GM21390 (cell line): ENCODE results near the gene CCDC192.

Experiments
- ATAC-seq: cut with Tn5 transposase; IDR thresholded peaks from one replicate; pipeline ENCODE4 v1.9.1; 2021; ENCODE audit not compliant: unreplicated experiment

CCDC192 gene

DNA sequence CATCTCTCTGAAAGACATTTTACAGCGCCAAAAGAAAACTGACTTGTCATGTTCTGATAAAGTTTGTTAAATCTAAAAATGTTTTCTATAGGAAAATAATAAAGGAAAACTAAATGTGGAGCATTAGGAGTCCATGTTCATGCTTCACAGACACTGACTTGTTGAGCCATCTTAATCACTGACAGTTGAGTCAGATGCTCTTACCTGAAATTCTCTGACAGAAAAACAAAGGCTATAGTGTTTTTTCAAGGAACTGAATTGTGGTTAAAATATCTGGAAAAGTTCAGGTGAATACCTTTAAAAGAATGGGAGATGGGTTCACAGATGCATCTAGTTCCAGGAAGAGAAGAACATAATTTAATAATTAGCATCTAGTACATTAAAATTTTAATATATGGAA lies 266.9 kb downstream of the CCDC192 start:
- ATAC-seq: no peak

DNA sequence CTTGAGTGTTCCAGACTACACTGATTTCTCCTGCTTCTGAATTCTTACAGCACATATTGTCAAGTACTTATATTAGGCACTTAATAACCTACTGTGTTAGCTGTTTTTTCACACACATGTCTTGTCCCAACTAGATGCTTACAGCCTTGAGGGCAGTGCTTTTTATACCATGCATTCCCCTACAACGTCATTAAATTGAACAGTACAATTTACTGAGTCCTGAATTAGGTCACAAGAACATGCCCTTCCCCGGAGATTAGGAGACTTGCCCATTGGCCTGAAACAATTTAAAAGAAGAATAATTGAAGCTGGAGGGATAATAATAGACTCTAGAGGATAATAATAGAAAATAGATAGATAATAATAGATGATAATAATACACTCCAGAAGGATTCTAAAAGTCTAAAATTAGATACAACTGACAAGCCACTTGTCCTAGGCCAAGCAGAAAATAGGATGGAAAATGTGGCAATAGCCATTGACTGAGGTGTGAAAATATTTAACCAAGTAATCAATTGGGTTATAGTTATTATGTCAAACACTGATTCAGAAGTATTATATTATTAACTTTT lies 267.7 kb downstream of the CCDC192 start:
- ATAC-seq: no peak

DNA sequence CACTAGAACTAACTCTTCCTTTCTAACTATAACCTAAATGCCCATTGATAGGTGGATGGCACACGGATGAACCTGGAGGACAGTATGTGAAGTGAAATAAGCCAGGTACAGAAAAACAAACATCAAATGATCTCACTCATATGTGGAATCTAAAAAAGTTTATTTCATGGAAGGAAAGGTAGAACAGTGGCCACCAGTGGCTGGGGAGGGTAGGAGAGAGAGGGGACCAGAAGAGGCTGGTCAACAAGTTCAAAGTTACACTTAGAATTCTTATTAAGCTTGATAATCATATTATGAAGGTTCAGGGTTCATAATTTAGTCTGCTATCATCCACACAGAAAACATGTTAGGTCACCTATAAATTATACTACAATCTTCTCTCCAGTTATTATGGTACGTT lies 272.8 kb downstream of the CCDC192 start:
- ATAC-seq: no peak

DNA sequence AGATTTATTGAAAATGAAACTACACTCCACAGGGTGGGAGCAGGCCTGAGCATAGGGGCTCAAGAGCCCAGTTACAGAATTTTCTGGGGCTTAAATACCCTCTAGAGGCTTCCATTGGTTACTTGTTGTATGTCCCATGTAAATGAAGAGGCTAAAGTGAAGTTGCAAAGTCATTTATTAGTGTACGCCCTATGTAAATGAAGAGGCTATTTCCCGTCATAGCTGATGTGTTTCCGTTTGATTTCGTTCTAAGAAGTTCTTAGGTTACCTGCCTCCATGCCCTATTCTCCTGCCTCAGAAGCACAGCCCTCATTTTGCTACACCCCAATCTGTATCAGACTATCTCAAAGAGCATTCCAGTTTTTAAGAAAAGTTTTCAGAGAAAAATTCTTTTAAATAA lies 273.3 kb downstream of the CCDC192 start:
- ATAC-seq: no peak

DNA sequence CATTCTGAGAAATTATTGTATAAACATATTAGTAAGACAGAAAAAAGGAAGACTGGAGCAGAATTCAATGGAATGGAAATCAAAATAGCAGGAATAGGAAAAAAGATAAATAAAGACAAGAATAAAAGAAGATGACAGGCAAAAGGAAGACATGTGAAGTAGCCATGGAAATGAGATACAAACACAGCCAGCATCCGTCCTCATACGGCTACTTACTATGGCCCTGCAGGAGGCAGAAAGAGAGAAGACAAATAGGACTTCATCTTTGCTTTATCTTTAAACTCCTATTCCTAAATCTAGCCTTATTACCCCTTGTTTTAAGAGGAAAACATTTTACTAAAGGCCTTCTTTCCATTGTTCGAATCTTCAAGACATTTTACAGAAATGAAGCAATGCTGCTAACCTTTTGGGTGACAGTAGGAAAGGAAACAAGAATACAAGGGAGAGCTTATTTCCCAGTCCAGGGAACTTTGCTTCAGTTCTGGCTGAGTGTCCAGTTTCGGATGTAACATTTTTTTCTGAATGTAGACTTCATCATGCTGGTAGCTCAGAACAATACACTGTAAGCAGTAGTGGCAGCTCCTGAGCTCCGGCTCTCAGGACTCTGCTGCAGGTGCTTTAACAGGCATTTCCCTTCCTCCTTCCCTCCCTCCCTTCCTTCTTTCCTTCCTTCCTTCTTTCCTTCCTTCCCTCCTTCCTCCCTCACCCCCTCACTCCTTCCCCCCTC lies 274.0 kb downstream of the CCDC192 start:
- no peak for ATAC-seq

DNA sequence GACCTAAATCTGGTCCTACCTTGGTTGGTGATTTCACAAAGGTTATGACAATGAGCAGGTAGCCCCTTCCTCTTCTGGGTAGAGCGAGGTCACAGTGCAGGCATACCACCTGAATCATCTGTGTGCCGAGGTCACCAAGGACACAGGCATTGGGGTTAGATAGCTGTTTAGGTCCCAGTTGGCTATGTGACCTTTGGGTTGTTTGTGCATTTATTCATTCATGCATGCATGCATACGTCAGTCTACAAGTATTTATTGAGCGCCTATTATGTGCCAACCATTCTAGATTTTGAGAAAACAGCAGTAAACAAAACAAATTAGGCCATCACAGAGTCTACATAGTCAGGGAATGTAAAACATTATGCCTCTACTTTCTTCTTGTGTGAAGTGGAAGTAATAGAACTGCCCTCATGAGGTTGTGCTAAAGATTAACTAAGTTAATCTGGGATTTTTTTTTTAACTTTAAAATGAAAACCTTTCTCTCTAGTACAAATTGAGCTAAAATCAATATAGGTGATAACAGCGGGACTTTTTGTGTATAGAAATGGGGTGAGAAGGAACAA lies 275.6 kb downstream of the CCDC192 start:
- no peak for ATAC-seq

DNA sequence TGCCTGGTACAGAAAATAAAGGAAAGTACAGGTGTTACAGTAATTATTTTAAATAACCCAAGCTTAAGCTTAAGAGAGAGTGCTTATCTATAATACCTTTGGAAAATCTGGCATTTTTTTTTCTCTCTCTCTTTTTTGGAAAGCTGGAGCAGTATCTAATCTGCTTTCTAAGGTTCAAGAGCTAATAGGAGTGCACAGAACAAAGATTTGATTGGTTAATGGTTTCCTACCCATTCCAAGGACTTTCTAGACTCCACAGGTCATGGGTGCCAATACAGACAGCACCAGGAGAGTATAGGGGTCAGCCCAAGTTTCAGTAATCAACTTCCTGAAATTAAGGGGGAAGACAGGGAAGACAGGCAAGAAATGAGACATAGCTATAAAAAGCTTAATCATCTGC lies 276.3 kb downstream of the CCDC192 start:
- ATAC-seq: no peak

DNA sequence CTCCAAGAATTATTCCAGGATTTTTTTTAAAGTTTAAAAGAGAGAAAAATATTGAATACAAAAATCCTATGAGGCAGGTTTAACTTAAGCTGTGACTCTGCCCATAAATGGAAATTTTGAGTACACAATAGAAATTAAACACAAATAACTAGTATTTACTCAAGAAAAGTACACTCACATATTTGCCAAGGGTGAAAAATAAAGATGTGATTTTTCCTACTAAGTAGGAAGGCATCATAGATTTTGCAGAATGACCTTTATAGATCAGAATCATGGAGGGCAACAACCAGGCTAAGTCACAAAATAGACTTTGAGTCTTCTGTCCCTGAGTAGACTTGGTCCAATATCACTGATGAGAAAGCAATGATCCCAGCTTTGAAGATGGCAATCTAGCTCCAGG lies 277.7 kb downstream of the CCDC192 start:
- no peak for ATAC-seq

DNA sequence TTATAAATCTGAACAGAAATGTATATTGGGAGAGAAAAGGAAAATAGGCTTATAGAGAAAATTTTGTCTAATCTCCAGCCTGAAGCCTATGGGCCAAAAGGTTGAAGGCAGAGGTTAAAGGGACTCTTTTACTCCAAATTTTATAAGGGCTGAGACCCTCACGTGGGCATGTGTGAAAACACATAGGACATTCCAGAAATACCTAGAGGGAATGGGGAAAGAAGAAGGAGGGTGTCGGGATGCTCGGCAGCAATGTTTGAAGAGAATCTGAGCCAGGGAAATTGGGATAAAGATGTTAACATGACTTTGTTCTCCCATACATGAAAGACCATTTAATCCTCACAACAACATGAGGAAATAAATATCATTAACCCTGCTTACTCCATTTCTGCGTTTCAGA lies 278.3 kb downstream of the CCDC192 start:
- ATAC-seq: no peak

DNA sequence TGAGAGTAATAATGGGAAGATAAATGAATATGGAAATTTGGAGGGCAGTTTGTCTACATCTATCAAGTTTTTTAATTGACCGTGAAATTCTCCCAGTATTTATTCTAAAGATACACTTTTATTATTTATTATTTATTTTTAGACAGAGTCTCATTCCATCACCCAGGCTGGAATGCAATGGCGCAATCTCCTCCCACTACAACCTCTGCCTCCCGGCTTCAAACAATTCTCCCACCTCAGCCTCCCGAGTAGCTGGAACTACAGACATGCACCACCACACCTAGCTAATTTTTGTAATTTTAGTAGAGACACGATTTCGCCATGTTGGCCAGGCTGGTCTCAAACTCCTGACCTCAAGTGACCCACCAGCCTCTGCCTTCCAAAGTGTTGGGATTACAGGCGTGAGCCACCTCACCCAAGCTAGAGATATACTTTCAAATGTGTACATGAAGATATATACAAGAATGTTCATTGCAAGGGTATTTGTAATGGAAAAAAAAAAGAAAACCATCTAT lies 282.7 kb downstream of the CCDC192 start:
- ATAC-seq: no peak

DNA sequence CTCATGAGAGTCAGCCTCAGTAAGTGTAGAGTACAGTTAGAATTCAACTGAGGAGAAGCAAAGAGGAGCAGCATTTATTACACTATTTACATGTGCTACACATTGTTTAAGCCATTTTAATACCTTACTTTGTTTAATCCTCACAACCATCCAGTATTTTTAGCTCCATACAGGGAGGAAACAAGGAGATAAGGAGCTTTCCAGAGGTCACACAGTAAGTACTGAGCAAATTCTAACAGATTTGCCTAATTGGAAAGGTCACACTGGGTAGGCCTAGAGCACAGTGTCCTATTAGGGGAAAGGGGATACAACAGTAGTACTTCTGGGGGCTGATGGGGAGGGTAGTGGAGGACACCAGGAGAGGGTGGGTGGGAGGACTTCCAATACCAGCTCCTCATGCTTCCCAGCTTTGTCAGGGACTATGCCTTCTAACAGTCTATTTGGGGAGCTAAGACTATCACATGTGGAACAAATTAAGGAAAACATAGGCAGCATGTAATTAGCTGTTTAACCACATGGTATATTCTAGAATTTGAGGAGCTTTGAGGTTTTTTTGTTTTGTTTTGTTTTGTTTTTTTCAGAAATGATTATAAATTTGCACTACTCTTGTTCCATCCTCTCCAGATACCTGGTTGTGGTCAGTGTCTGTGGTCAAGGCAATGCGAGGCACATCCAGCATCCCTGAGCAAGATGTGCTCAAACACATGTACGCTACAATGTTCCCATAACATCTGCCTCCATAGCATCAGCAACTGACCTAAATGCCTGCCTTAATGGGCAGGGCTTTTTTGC lies 284.4 kb downstream of the CCDC192 start:
- no peak for ATAC-seq

DNA sequence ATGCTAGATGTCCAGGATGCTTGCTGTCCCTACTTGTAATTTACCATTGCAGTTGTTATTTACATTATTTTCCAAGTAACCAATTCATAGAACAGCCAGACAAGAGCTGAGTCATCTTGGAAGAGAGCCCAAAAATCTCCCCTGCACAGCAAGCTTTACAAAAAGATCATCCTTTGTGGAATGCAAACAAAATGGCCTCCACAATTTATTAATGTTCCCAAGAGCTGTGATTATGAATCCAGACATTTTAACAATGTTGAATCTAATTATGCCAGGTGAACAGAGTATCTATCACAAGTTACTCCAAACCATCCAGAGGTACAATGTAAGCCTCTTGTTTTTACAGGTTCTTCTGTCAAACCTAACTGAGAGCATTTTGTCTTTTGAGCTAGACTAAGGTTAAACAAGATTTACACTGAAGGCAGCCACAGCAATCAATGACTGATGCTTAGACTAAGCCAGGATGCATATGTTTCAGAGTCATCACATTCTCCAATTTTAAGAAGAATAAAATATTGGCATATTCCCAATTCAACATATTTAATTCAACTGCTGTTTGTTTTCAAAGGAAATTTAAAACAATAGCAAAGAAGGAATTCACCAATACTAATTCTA lies 285.1 kb downstream of the CCDC192 start:
- ATAC-seq: no peak
